RWPE2 (cell line): ENCODE data around the gene TNK2.

Experiments used
- ATAC-seq: fragments of 200-7000 bp; cut with Tn5 transposase; 3 replicates; pipeline ENCODE4 v1.9.1; 2021; ENCODE audit warnings: low read depth
- DNase-seq: peaks from one replicate; pipeline ENCODE4 v3.0.0-alpha.2; 2020; ENCODE audit warnings: low spot score
- H3K27ac ChIP-seq: fragments of 450-650 bp; 2 replicates; pipeline ENCODE4 v1.5.1; 2017; ENCODE audit warnings: mild to moderate bottlenecking; ENCODE audit not compliant: poor library complexity, severe bottlenecking
- H3K27me3 ChIP-seq: fragments of 250-450 bp; sonication (Bioruptor Pico); 2 replicates; pipeline ENCODE4 v1.5.1; 2021; ENCODE audit warnings: mild to moderate bottlenecking, moderate library complexity; ENCODE audit not compliant: insufficient read depth, poor library complexity, severe bottlenecking
- H3K36me3 ChIP-seq: fragments of 250-450 bp; sonication (Bioruptor Pico); 2 replicates; pipeline ENCODE4 v1.5.1; 2020; ENCODE audit warnings: low read depth, mild to moderate bottlenecking, moderate library complexity
- H3K4me1 ChIP-seq: fragments of 250-450 bp; sonication (Bioruptor Pico); 2 replicates; pipeline ENCODE4 v1.5.1; 2021; ENCODE audit warnings: mild to moderate bottlenecking, moderate library complexity; ENCODE audit not compliant: insufficient read depth, poor library complexity, severe bottlenecking
- H3K4me3 ChIP-seq: fragments of 250-450 bp; sonication (Bioruptor Pico); 2 replicates; pipeline ENCODE4 v1.5.1; 2021; ENCODE audit warnings: mild to moderate bottlenecking, moderate library complexity; ENCODE audit not compliant: severe bottlenecking
- H3K9me3 ChIP-seq: fragments of 250-450 bp; sonication (Bioruptor Pico); 2 replicates; pipeline ENCODE4 v1.5.1; 2021; ENCODE audit warnings: mild to moderate bottlenecking, moderate library complexity; ENCODE audit not compliant: severe bottlenecking
- TF ChIP-seq, protein P1 (sequence below): fragments of 450-650 bp; IDR thresholded peaks from one replicate; pipeline ENCODE4 v1.5.1; 2017; ENCODE audit warnings: mild to moderate bottlenecking, moderate library complexity; ENCODE audit not compliant: poor library complexity, severe bottlenecking

TNK2 gene

DNA sequence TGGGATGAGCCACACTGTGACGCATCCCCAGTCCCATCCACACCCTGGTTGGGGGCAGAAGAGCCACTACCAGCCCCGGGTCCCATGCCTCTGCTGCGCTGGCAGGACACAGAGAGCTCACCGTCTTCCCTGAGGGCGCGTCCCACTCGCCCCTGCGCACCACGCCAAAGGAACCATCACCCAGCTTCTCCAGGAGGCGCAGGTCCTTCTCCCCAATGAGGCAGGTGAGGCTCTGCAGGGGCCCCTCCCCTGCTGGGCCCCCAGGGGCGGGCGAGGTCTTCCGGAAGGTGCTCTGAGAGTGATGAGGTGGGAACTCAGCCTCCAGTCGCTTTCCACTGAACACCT, 23.7 kb downstream of the TNK2 start:
- Histone ChIP-seq H3K9me3 (no peaks in the 10 kb centered on the region), H3K27ac (no peak overlapping the region), H3K27me3 (no peaks in the 10 kb centered on the region), H3K4me3 (no peak overlapping the region), H3K4me1 (no peaks in the 10 kb centered on the region), H3K36me3 (peaks cover 48% of the 10 kb centered on the region)
- DNase-seq (no peak), ATAC-seq (no peak)
- TF ChIP-seq, protein P1, sequence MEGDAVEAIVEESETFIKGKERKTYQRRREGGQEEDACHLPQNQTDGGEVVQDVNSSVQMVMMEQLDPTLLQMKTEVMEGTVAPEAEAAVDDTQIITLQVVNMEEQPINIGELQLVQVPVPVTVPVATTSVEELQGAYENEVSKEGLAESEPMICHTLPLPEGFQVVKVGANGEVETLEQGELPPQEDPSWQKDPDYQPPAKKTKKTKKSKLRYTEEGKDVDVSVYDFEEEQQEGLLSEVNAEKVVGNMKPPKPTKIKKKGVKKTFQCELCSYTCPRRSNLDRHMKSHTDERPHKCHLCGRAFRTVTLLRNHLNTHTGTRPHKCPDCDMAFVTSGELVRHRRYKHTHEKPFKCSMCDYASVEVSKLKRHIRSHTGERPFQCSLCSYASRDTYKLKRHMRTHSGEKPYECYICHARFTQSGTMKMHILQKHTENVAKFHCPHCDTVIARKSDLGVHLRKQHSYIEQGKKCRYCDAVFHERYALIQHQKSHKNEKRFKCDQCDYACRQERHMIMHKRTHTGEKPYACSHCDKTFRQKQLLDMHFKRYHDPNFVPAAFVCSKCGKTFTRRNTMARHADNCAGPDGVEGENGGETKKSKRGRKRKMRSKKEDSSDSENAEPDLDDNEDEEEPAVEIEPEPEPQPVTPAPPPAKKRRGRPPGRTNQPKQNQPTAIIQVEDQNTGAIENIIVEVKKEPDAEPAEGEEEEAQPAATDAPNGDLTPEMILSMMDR: no peak

- Histone ChIP-seq H3K36me3 (peaks cover 54% of the 10 kb centered on the region), H3K4me3 (no peak overlapping the region), H3K9me3 (no peaks in the 10 kb centered on the region), H3K27ac (no peak overlapping the region), H3K4me1 (no peaks in the 10 kb centered on the region), H3K27me3 (no peaks in the 10 kb centered on the region)
- DNase-seq (no peak), ATAC-seq (no peak)
- TF ChIP-seq, protein P1: no peak
These were observed 24.6 kb downstream of the TNK2 start for GRCh38 chr3:195883801-195884200.

DNA sequence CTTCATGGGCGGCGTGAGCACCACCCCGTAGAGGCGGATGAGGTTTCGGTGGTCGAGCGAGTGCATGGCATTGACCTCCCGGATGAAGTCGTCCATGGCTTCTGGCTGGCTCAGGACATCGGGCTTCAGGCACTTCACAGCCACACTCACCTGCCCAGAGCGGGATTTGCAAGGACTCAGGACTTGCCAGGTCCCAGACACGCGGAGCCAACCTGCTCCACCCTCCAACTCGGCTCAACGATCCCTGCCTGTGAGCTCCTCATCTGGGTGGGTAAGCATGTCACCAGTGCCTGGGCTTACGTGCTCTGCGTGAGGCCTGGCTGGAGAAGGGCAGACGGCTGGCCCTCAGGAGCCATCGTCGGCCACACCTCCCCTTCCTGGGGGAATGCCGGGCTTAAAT, 25.2 kb downstream of the TNK2 start:
- Histone ChIP-seq H3K36me3 (peaks cover 54% of the 10 kb centered on the region), H3K27ac (no peak overlapping the region), H3K4me1 (no peaks in the 10 kb centered on the region), H3K9me3 (no peaks in the 10 kb centered on the region), H3K27me3 (no peaks in the 10 kb centered on the region), H3K4me3 (no peak overlapping the region)
- ATAC-seq (no peak), DNase-seq (no peak)
- TF ChIP-seq, protein P1: no peak

DNA sequence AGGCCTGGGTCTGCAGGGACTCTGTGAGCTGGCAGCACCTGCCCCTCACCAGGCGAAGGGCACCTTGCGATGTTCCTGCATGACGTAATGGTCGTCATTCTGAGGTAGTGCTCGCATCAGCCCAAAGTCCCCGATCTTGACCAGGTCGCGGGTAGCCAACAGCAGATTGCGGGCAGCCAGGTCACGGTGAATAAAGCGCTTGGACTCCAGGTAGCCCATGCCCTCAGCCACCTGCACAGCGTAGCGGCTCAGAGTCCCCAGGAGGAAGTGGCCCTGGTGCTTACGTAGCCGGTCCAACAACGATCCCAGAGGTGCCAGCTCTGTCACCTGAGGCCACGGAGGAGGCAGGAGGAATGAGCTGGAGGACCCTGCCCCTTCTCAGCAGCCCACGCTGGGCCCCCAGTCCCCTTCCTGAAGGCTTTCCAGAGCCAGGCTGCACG, 26.3 kb downstream of the TNK2 start:
- no peaks in the 10 kb centered on the region for H3K4me1 ChIP-seq
- H3K4me3 ChIP-seq: no peak overlapping the region
- H3K36me3 ChIP-seq: peaks cover 57% of the 10 kb centered on the region
- H3K27me3 ChIP-seq: no peaks in the 10 kb centered on the region
- ATAC-seq: no peak
- TF ChIP-seq, protein P1: no peak
- no peaks in the 10 kb centered on the region for H3K9me3 ChIP-seq
- H3K27ac ChIP-seq: no peak overlapping the region
- DNase-seq: no peak

- no peak overlapping the region for H3K27ac ChIP-seq
- H3K4me1 ChIP-seq: no peaks in the 10 kb centered on the region
- TF ChIP-seq, protein P1: no peak
- no peak for ATAC-seq
- H3K9me3 ChIP-seq: no peaks in the 10 kb centered on the region
- H3K4me3 ChIP-seq: no peak overlapping the region
- peaks cover 61% of the 10 kb centered on the region for H3K36me3 ChIP-seq
- DNase-seq: no peak
- H3K27me3 ChIP-seq: no peaks in the 10 kb centered on the region
These were observed 26.9 kb downstream of the TNK2 start for GRCh38 chr3:195881276-195881988.
